Loucy (cell line): ENCODE data around the gene PRM2.

Source experiments
- H2AFZ ChIP-seq: fragments of 200-600 bp; sonication (generic); 2 replicates; pipeline ENCODE4 v1.6.0; 2016; ENCODE audit warnings: antibody characterized with exemption, mild to moderate bottlenecking, low read length, moderate library complexity
- H3F3A ChIP-seq: fragments of 200-600 bp; 2 replicates; pipeline ENCODE4 v1.6.0; 2016; ENCODE audit warnings: antibody characterized with exemption, low read depth, mild to moderate bottlenecking
- H3K27me3 ChIP-seq: fragments of 200-600 bp; sonication (generic); 2 replicates; pipeline ENCODE4 v1.6.1; 2014; ENCODE audit warnings: low read length, mild to moderate bottlenecking; ENCODE audit not compliant: insufficient read depth, poor library complexity, severe bottlenecking
- H3K36me3 ChIP-seq: fragments of 200-600 bp; sonication (generic); 2 replicates; pipeline ENCODE4 v1.6.1; 2016; ENCODE audit warnings: low read length; ENCODE audit not compliant: insufficient read depth
- H3K4me1 ChIP-seq: fragments of 200-600 bp; sonication (generic); 2 replicates; pipeline ENCODE4 v1.5.1; 2014; ENCODE audit warnings: low read length, mild to moderate bottlenecking; ENCODE audit not compliant: insufficient read depth, poor library complexity, severe bottlenecking
- H3K4me2 ChIP-seq: fragments of 200-600 bp; sonication (generic); 2 replicates; pipeline ENCODE4 v1.6.0; 2014; ENCODE audit warnings: antibody characterized with exemption, low read length, low read depth, mild to moderate bottlenecking; ENCODE audit not compliant: poor library complexity, severe bottlenecking
- H3K4me3 ChIP-seq: fragments of 200-600 bp; sonication (generic); 2 replicates; pipeline ENCODE4 v1.5.1; 2014; ENCODE audit warnings: low read length, mild to moderate bottlenecking, mixed read lengths; ENCODE audit not compliant: poor library complexity, severe bottlenecking
- H3K79me2 ChIP-seq: fragments of 200-600 bp; sonication (generic); 2 replicates; pipeline ENCODE4 v1.6.1; 2014; ENCODE audit warnings: low read length; ENCODE audit not compliant: insufficient read depth
- H3K9ac ChIP-seq: fragments of 200-600 bp; sonication (generic); 2 replicates; pipeline ENCODE4 v1.6.0; 2014; ENCODE audit warnings: mild to moderate bottlenecking, low read depth, low read length, moderate library complexity; ENCODE audit not compliant: poor library complexity, severe bottlenecking
- H3K9me2 ChIP-seq: fragments of 200-600 bp; sonication (generic); replicated peaks from 2 replicates; pipeline ENCODE4 v1.6.1; 2016; ENCODE audit warnings: low read depth, low read length, mixed read lengths
- H3K9me3 ChIP-seq: fragments of 200-600 bp; sonication (generic); 2 replicates; pipeline ENCODE4 v1.6.1; 2014; ENCODE audit warnings: mild to moderate bottlenecking, antibody characterized with exemption, low read length, low read depth; ENCODE audit not compliant: insufficient read depth
- H4K20me1 ChIP-seq: fragments of 200-600 bp; sonication (generic); 2 replicates; pipeline ENCODE4 v1.6.0; 2014; ENCODE audit warnings: antibody characterized with exemption, low read length, mild to moderate bottlenecking; ENCODE audit not compliant: insufficient read depth, poor library complexity, severe bottlenecking
- EZH2phosphoT487 ChIP-seq: fragments of 200-600 bp; IDR thresholded peaks from 2 replicates; pipeline ENCODE4 v1.6.1; 2018; ENCODE audit warnings: antibody characterized with exemption, mild to moderate bottlenecking, moderate library complexity, borderline replicate concordance
- TF ChIP-seq, protein P1 (sequence below): fragments of 200-600 bp; sonication (generic); conservative IDR thresholded peaks from 2 replicates; pipeline ENCODE4 v1.5.1; 2014; ENCODE audit warnings: mild to moderate bottlenecking, antibody characterized with exemption, low read length

Gene PRM2

DNA sequence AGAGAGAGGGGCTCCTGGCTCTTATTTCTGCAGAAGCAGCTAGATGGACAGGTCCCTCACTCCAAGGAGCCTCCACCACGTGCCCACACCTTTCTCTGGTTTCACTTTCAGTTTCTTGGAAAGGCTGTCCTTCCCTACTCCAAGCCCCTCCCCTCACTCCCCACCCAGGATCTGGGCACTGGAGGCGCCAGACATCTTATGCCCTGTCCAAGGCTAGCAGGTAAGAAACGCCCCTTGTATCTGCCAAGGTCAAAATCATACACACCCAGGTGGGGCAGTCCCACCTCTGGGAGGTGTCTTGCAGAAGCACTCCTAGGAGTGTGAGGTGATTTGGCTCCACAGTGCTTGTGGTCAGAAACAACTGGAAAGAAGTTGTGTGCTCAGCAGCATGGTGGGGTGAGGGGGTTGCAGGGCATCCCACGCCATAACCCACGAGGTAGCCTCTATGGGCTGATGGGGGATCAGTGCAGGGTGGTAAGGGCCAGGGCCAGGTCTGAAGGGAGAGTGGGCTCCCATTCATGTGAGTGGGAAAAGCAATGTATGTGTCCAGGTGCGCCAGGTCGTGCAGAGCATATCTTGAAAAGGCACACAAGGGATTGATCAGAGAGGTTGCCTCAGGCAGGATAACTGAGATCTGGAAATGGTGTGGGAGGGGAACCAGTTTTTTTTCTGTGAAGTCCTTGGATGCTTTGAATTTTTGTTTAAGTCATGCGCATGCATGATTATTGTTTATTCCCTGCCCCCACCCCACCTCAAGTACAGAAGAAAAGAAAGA lies 36.6 kb upstream of the PRM2 start:
- TF ChIP-seq, protein P1, sequence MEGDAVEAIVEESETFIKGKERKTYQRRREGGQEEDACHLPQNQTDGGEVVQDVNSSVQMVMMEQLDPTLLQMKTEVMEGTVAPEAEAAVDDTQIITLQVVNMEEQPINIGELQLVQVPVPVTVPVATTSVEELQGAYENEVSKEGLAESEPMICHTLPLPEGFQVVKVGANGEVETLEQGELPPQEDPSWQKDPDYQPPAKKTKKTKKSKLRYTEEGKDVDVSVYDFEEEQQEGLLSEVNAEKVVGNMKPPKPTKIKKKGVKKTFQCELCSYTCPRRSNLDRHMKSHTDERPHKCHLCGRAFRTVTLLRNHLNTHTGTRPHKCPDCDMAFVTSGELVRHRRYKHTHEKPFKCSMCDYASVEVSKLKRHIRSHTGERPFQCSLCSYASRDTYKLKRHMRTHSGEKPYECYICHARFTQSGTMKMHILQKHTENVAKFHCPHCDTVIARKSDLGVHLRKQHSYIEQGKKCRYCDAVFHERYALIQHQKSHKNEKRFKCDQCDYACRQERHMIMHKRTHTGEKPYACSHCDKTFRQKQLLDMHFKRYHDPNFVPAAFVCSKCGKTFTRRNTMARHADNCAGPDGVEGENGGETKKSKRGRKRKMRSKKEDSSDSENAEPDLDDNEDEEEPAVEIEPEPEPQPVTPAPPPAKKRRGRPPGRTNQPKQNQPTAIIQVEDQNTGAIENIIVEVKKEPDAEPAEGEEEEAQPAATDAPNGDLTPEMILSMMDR: no peak
- no peak for TF ChIP-seq EZH2phosphoT487
- Histone ChIP-seq H3K4me2 (peak overlapping the region; percentile 55), H3F3A (no peaks in the 10 kb centered on the region), H2AFZ (peak overlapping the region; percentile 57), H3K4me1 (peaks cover 35% of the 10 kb centered on the region), H3K4me3 (peak overlapping the region; percentile 57), H3K9ac (peak overlapping the region; percentile 26), H3K36me3 (no peaks in the 10 kb centered on the region), H3K27me3 (no peaks in the 10 kb centered on the region), H3K79me2 (no peaks in the 10 kb centered on the region), H4K20me1 (no peaks in the 10 kb centered on the region), H3K9me3 (no peaks in the 10 kb centered on the region), H3K9me2 (no peaks in the 10 kb centered on the region)

DNA sequence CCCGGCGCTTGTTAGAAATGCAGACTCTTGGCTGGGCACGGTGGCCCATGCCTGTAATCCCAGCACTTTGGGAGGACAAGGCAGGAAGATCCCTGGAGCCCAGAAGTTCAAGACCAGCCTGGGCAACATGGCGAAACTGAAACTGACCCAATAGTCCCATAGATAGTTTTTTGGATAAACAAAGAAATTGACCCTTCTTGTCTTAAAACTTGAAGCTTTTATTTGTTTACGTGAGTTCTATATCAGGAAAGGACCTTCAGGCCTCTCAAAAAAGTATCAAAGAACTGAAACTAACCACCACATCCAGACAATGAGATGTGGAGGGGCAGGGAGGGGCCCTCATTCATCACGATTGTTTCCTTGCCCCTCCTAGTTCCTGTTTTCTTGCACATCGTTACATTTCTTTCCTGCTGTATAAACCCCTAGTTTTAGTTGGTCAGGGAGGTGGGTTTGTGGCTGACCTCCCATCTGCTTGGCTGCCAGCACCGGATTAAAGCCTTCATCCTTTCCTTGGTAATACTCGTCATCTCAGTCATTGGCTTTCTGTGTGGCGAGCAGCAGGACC lies 34.8 kb upstream of the PRM2 start:
- Histone ChIP-seq H2AFZ (peak overlapping the region; percentile 69), H3K9ac (no peak overlapping the region), H3K36me3 (no peaks in the 10 kb centered on the region), H3K4me1 (peaks cover 35% of the 10 kb centered on the region), H3K9me3 (no peaks in the 10 kb centered on the region), H3K4me2 (peak overlapping the region; percentile 51), H3F3A (no peaks in the 10 kb centered on the region), H3K79me2 (no peaks in the 10 kb centered on the region), H3K4me3 (peak overlapping the region; percentile 39), H3K27me3 (no peaks in the 10 kb centered on the region), H4K20me1 (no peaks in the 10 kb centered on the region), H3K9me2 (no peaks in the 10 kb centered on the region)
- TF ChIP-seq EZH2phosphoT487: no peak

DNA sequence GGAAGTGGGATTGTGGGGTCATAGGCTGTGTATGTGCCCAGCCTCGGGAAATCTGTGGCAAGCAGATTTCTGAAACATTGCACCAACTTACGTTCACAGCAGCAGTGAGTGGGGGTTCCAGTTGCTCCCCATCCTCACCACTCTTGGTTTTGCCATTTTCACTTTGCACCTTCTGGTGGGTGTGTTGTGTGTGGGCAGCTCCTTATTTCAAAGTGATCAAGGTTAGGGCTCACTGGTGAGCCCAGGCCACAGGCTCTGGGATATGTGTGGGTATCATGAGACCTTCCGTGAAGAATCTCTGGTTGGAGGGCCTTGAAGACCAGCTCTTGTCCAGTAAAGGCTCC lies 34.3 kb upstream of the PRM2 start:
- Histone ChIP-seq H2AFZ (0 out of 2 replicates have a peak overlapping the region, but pooled peaks have one; percentile 69), H3K9ac (no peak overlapping the region)

More for the DNA sequence above, 34.3 kb upstream of the PRM2 start:
- H3K79me2 ChIP-seq: no peaks in the 10 kb centered on the region
- H3K9me2 ChIP-seq: no peaks in the 10 kb centered on the region
- H3K4me2 ChIP-seq: peak overlapping the region; percentile 51
- H3K36me3 ChIP-seq: no peaks in the 10 kb centered on the region
- peaks cover 35% of the 10 kb centered on the region for H3K4me1 ChIP-seq
- no peaks in the 10 kb centered on the region for H4K20me1 ChIP-seq
- TF ChIP-seq, protein P1: no peak
- TF ChIP-seq EZH2phosphoT487: no peak
- no peaks in the 10 kb centered on the region for H3K27me3 ChIP-seq
- H3K9me3 ChIP-seq: no peaks in the 10 kb centered on the region
- peak overlapping the region; percentile 39 for H3K4me3 ChIP-seq
- no peaks in the 10 kb centered on the region for H3F3A ChIP-seq
